Dedifferentiated amniotic fluid mesenchymal stem cell (primary cell): Measurements from ENCODE around the gene TMEM178B.
"Not testable (repeated sequence)": the region's sequence is repeated elsewhere in the genome, so short reads cannot be mapped to it uniquely, and the experiment has no call there.

Source experiments
- DNase-seq: peaks from one replicate; pipeline ENCODE4 v3.0.0-alpha.2; 2016; ENCODE audit errors: extremely low spot score

Gene TMEM178B

GRCh38 chr7:141074162-141074991 is 513 bp downstream of the TMEM178B start:
- DNase-seq: no peak

GRCh38 chr7:141074997-141075396 is 1.1 kb downstream of the TMEM178B start:
- DNase-seq: no peak

- DNase-seq: no peak
Measured at GRCh38 chr7:141076377-141076776, 2.5 kb downstream of the TMEM178B start.

GRCh38 chr7:141079219-141079618 is 5.4 kb downstream of the TMEM178B start:
- no peak for DNase-seq

- not testable (repeated sequence) for DNase-seq
Measured at GRCh38 chr7:141089490-141089889, 15.6 kb downstream of the TMEM178B start.

- no peak for DNase-seq
Measured at GRCh38 chr7:141094336-141095070, 20.6 kb downstream of the TMEM178B start.

GRCh38 chr7:141097430-141097829 is 23.6 kb downstream of the TMEM178B start:
- no peak for DNase-seq

- DNase-seq: no peak
Measured at GRCh38 chr7:141102436-141102835, 28.6 kb downstream of the TMEM178B start.

GRCh38 chr7:141103847-141104429 is 30.1 kb downstream of the TMEM178B start:
- DNase-seq: no peak

- DNase-seq: no peak
Measured at GRCh38 chr7:141113131-141113530, 39.3 kb downstream of the TMEM178B start.

- no peak for DNase-seq
Measured at GRCh38 chr7:141114029-141114664, 40.3 kb downstream of the TMEM178B start.

- DNase-seq: no peak
Measured at GRCh38 chr7:141115965-141116364, 42.1 kb downstream of the TMEM178B start.

- DNase-seq: not testable (repeated sequence)
Measured at GRCh38 chr7:141116661-141117060, 42.8 kb downstream of the TMEM178B start.

- DNase-seq: no peak
Measured at GRCh38 chr7:141118767-141119166, 44.9 kb downstream of the TMEM178B start.

GRCh38 chr7:141119187-141119586 is 45.3 kb downstream of the TMEM178B start:
- DNase-seq: no peak

- no peak for DNase-seq
Measured at GRCh38 chr7:141122736-141123135, 48.9 kb downstream of the TMEM178B start.

GRCh38 chr7:141123522-141123921 is 49.7 kb downstream of the TMEM178B start:
- DNase-seq: no peak

- DNase-seq: no peak
Measured at GRCh38 chr7:141126107-141126506, 52.2 kb downstream of the TMEM178B start.

- DNase-seq: no peak
Measured at GRCh38 chr7:141128506-141128905, 54.6 kb downstream of the TMEM178B start.

GRCh38 chr7:141128931-141129330 is 55.1 kb downstream of the TMEM178B start:
- no peak for DNase-seq

GRCh38 chr7:141132671-141133070 is 58.8 kb downstream of the TMEM178B start:
- DNase-seq: no peak

- DNase-seq: peak; percentile 26
Measured at GRCh38 chr7:141133646-141134045, 59.8 kb downstream of the TMEM178B start.
